ENCODE data around the gene JAG1. TPM values are rescaled to one million over a fixed set of nuclear protein-coding genes. Genes with fewer than 3 reads are reported as not detected.

JAG1 gene
- total RNA-seq, 1 experiment from 2014 or later, result 8.1 TPM

DNA sequence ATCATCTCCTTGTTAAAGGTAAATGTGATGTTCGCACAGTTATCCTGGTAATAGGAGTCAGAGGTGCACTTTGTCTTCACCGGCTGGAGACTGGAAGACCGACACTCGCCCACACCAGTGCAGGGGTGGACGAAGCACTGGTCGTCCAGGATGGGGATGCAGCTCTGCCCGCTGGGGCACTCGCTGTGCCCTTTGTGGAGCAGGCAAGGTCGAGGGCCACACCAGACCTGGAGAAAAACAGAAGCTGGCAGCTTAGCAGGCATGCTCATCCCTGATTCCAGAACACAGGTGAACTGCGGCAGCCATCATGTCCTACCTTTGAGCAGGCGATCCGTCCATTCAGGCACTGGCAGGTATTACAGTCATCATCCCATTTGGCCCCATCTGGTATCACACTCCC is 32.3 kb downstream of the JAG1 start:
- no peak for DNase-seq (ENCODE audit: extremely low read depth, low read depth)

DNA sequence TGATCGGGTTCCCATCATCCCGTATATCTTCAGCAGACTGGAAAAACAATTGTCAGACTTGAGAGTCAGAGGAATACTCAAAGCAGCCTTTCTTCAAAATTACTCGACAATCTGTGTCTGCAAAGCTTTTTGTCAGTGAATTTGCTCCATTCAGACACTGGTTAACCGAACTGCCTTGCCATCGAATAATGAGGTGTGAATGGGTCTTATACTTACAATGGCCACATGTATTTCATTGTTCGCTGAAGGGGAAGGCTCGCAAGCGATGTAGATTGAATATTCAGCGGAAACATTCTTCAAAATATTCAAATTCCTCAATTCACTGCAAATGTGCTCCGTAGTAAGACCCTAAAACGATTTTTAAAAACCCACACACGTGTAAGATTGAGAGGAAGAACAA is 32.9 kb downstream of the JAG1 start:
- no peak for DNase-seq (ENCODE audit: extremely low read depth, low read depth)

DNA sequence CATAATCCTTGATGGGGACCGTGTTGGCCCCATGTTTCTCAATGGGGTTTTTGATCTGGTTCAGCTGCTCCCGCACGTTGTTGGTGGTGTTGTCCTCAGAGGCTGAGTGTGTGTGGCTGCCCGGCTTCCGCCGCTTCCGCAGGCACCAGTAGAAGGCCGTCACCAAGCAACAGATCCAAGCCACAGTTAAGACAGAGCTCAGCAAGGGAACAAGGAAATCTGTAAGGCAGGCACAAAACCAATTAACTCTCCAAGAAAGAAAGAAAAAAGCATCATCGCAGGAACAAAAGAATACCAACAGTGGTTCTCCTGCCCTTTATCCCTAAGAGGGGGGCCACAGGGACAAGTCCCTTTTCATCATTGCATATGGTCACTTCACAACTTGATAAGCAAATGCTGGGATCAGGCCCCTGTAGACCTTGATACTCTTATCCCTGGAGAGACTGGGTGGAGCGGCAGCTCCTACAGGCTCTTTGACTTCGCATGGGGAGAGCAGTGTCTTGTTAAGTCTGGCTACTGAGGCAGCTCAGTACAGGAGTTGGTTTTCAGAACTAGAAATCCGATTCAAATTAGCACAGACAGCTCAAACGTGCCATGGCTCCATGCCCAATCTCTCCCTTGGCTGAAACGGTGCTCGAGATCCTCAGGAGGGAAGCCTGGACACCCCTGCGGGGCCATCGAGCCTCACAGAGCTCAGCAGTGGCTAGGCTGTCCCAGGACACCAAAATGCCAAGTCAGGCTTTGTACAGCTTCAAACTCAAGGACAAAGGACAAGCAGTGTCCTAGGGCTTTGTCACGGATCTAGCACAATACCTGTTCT is 33.9 kb downstream of the JAG1 start:
- no peak for DNase-seq (ENCODE audit: extremely low read depth, low read depth)

DNA sequence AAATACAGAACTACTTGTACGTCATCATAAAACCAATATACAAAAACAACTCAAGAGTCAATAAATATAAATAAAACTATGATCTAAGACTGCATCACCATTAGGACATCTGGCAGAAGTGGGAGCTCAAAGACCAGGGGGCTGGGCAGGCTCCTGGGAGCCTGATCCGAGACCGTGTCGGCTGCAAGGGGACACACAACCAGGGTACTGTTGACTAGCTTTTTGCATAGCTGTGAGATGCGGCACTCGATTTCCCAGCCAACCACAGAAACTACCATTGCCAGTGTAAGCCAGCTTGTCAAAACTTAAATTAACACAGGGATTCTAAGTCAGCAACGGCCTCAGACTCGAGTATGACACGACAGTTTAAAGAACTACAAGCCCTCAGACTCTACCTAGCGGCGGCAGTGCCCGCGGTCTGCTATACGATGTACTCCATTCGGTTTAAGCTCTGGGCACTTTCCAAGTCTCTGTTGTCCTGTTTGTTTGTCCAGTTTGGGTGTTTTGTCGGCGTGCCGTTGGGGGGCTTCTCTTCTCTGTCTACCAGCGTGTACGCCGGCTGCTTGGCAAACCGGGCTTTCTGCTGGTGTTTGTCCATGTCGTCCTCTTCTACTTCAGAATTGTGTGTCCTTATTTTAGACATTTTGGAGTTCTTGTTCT is 34.6 kb downstream of the JAG1 start:
- no peak for DNase-seq (ENCODE audit: extremely low read depth, low read depth)

DNA sequence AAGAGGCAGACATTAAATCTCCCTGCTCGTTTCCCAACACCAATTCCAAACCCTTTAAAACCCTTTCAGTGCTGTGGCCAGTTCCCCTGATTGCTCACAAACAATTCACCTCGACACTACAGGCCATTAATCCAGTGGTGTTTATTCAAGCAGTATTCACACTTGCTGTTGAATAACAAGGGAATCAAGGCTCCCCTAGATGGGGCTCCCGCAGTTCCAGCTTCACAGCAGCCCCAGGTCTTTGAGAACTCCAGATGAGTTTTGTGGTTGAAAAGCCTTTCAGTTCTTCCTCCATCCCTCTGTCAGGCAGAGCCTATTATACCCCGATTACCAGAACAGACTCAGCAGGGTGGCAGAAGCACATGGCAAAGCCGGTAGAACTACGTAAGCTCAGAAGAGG is 36.2 kb downstream of the JAG1 start:
- no peak for DNase-seq (ENCODE audit: extremely low read depth, low read depth)

DNA sequence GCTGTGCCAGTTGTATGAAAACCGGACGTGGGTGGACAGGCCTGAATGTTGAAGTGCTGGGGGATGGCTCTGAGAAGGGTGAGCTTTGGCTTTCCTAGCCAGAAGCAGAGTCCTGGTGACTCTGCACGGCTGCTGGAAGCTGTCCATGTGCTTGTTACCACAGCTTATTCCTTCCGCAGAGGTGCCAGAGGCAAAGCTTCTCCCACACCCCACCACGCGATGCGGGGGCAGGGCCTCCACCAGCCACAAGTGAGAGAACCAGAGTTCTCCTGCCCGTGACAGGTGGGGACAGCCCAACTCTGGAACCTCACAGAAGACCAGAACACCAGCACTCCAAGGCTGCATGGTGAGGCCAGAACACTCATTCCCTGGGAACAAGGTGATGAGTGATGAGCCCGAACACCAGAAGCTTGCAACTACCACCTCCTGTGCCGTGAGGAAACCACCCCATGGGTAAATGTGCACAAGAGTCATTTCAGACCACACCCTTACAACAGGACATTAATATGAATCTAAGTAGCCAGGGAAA is 36.7 kb downstream of the JAG1 start:
- no peak for DNase-seq (ENCODE audit: extremely low read depth, low read depth)

DNA sequence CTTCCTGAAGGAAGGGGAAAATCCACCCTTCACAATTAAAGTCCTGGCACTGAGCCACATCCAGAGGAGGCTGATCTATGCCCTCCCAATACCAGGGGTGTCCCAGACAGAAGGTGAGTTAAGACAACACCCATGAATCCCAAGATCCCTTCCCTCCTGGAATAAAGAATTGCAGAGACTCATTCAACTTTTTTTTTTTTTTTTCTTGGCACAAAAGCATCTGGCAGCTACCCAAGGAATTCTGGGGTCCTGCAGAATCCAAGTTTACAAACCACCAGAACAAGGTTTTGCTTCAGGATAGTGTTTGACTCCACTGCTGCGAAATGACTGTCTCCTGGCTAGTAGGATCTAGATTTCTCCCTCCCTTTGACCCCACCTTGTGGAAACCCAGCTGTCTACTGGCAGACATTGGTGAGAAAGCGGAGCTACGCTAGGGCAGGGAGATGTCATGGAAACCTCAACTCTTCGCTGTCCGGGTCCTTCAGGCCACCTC is 37.4 kb downstream of the JAG1 start:
- DNase-seq (ENCODE audit: extremely low read depth, low read depth), result no peak

DNA sequence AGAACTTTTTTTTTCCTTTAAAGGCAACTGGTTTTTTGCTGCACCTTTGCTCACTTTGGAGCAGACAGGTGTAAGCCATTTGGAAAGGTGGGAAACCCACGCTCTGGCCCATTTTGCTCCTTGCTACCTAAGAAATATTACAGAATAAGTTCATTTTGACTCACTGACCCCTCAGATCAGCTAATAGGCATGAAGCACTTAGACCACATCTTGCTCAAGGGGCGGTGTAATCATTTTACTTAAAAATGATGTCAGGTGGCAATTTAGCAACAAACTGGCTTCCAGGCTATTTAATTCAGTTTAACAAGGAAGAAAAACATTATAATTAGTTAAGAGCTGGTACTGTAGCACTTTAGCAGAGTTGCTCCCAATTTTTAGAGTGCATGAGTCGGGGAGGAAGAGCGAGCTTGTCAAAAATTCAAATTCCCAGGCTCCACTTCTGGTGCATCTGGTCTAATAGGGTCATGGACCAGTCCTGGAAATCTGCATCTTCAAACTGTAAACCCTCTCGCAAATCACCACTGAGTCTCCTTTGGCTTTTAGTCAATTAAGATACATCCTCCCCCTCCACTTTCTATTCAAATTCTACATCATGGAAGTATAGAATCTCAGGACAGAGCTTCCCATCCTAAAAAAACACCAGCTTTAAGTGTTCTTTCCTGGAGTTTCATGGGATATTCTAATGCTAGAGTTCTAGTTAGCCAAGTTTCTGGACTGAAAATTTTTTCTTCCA is 38.2 kb downstream of the JAG1 start:
- no peak for DNase-seq (ENCODE audit: extremely low read depth, low read depth)

DNA sequence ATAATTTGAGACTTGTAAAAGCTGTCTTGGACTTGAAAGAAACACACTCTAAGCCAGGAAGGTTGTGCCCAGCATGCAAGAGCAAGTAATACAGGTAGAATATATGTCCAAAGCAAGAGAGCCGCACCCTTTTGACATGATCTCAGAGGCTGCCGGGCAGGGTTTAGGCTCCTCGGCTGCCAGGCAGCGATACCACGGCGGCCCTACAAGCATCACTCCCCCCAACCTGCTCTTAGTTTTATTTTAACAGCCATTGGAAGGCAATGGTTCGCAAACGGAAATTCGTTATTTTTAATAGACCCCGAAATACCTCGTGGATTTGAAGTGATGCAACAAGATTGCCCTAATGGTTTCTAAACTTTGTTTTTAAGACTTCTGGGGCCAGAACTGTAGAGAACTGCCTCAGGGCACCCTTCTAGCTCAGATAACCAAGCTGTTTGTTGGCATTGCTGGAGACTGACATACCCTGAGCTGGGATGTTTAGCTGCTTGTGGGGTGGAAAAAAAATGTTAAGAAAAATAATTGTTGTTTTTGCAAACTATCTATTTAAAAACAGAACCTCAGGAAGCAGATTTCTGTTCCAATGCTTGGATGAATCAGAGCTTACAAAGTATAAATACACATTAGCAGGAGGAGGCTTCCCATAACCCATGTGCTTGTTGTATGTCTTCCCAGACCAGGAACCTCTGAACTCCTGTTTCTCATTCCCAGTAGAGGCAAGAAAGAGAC is 39.0 kb downstream of the JAG1 start:
- DNase-seq (ENCODE audit: extremely low read depth, low read depth), result no peak

DNA sequence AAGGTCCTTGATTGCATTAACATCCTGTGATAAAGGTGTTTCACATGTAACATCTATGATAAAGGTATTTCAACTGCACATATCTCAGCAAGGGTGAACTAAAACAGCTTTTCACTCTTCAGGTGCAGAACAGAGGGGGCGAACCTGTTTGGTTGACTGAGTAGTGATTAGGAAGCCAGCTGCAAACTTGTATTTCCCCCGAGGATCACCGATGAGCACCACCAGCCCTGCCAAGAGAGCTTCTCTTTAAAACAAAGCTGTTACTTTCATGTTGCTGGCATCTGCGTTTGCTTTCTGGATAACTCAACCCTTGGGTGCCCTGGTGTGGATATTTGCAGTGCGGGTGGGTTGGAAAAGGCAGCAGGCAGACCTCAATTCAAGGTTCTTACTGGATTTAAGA is 39.6 kb downstream of the JAG1 start:
- DNase-seq (ENCODE audit: extremely low read depth, low read depth), result no peak

DNA sequence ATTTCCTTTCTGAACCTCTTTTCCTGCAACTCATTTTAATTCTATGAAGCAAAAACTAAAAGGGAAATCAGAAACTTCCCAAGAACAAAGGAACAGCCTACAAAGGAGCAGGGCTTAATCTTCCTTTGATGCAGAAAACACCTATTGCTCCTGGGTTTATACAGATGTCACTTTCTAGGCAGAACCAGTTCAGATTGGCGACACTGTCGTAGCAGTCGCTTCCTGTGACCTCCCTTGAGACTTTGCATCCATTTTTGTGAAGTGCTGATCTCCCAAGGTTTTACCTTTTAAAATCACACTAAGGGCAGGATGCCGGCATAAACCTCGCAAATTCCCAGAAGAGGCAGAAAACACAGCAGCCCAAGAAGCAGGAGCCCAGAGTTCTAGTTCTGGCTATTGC is 40.1 kb downstream of the JAG1 start:
- no peak for DNase-seq (ENCODE audit: extremely low read depth, low read depth)

DNA sequence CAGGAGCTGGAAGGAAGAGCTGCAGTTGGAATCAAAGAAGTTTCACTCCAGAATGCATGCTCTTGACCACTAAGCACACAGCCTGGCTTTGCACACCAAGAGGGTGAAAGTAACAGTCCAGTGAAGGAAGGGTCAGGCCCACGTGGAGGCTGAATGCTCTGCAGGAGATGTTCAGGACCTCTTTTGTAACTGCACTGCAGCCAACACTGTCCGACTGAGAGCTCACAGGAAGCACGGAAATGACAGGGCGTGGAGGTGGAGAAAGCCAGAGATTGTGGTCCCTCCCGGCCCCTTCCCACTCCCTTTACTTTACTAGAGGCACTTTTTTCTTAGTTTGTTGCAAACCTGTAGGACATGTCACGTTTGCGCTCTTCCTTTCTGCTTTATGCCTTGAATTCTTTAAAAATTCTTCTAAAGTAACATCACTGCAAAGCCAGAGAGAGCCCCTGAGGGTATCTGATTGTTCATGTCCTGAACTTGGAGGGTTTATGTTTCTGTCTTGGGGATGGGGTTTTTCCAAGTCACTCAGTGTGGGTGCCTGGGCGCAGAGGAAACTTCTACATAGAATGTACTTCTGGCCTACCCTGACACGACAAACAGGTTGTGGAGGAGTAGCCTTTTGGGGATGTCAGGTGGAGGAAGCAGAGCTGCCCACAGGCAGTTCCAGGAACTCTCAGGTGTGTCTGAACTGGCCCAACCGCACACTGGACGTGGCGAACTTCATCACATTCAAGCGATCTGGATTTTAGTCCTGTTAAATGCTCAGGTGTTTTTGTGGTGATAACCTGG is 40.9 kb downstream of the JAG1 start:
- no peak for DNase-seq (ENCODE audit: extremely low read depth, low read depth)

DNA sequence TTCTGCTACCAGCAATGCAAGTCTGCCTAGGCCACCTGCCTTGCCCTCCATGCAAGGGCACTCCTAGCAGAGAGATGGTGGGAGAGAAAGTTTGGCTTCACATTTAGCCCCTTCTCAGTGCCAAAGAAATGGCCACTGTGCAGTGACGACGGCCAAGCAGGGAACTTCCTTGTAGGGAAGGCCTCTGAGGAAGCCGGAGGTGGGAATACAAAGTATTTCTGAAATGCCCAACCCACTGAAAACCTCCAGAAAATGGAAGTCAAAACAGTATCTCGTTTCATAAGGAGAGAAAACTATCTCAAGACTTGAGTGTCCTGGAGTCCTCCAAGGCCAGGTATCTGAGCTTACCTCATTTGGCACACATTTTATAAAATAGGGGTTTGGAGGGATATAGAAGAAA is 42.7 kb downstream of the JAG1 start:
- no peak for DNase-seq (ENCODE audit: extremely low read depth, low read depth)

DNA sequence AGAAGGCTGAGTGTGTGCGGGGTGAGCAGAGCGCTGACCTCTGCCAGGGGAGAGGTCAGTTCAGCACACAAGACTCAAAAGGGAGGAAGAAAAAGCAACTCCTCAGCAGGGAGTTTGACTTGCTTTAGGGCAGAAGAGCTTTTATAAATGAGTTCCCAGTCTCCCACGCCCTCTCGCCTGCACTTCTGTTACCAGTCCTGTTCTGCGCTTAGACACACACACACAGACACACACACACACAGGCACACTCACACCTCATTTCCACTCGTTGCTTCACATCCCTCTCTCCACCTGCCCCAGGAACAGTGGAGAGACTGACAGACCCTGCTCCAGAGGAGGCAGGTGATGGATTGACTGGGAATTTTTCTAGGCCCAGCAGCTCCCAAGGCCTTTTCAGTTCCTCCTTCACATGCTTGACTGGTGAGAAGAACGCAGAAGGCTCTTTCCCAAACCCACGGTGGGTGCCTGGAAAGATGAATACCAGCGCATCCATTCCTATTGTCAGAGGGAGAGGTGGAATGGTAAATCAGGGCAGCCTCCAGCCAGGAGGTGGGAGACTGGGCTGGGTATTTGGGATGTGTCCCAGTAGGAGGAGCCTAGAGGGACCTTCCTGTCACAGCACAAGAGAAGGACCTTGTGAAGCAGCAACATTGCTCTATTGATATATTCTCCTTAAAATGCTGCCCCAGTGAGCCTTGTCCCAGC is 43.7 kb downstream of the JAG1 start:
- DNase-seq (ENCODE audit: extremely low read depth, low read depth), result no peak

DNA sequence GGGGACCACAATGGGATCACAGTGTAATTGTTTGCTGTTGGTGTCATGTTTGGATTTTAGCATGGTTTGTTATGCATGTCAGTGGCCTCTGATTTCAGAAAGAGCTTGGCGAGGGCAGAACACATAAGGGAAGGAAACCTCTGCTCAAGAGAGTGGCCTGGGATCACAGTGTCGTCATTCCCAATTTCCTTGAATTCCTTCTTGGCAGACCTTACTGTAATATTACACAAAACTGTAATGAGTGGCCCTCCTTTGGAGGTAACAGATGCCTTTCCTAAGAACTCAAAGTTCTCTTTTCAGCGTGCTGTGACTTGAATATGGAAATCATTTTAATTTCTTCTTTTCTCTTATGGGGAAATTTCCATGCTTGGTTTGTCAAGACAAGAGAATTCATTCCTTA is 46.9 kb downstream of the JAG1 start:
- DNase-seq (ENCODE audit: extremely low read depth, low read depth), result no peak

DNA sequence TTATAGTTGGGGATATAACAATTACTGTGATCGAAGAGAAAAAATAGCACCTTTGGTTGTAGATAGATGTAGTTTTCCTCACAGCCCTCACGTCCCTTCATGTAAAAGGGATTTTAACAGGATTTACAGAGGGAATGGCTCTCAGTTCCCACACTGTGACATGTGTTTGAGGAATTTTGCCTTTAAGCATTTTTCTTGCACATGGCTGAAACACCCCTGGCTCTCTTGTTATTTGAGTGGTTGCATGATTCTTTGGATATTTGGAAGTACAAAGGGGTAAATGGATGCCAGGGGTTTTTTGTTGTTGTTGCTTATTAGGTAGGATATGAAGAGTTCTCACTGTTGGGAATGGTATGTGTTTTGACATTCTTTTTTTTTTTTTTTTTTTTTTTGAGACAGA is 48.2 kb downstream of the JAG1 start:
- no peak for DNase-seq (ENCODE audit: extremely low read depth, low read depth)

DNA sequence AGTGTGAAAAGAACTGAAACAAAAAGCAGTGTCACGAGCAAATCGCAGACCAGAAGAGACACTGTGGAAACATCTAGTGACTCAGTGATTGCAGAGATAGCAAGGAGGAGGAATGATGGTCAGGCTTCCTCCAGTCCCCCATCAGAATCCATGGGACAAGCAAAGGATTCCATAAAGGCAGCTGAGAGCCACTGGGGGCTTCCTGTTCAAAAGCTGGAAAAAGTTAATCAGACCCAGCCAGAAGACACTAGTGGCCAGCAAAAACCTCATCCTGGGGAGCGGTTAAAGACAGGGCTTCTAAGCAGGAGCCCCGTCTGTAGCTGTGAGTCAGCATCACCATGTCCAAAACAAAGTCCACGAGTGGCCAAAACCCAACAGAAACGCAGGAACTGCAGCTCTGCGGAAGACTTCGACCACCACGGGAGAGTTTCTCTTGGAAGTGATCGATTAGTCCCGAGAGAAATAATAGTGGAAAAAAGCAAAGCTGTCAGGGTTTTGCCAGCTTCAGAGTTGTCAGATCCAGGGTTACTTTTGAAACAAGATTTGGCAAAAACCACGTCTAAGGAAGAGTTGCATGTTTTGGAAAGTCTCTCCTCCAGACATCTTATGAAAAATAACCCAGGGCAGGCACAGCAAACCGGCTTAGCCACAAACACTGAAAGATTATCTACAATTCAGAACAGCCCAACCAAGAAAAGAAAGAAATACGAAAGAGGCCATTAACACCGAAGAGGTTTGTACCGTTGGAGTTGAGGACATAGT is 51.0 kb downstream of the JAG1 start:
- DNase-seq (ENCODE audit: extremely low read depth, low read depth), result no peak

DNA sequence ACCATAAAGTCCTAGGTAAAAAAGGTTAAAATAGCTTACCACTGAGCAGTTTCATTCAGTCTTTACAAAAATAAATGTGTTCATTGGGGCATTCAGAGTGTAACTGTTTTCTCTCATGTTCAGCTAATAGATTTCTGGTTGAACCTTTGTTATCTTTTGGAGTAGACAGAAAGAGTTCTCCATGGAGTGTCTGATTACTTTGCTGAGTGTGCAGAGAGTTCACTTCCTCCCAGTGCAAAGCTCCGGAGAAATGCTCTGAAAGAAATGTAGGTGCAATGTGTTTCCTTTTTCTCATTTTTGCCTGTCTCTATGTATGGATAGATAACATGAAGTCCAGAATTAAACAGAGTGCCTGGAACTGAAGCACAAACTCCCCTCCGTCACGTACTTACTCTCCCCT is 52.6 kb downstream of the JAG1 start:
- DNase-seq (ENCODE audit: extremely low read depth, low read depth), result no peak

DNA sequence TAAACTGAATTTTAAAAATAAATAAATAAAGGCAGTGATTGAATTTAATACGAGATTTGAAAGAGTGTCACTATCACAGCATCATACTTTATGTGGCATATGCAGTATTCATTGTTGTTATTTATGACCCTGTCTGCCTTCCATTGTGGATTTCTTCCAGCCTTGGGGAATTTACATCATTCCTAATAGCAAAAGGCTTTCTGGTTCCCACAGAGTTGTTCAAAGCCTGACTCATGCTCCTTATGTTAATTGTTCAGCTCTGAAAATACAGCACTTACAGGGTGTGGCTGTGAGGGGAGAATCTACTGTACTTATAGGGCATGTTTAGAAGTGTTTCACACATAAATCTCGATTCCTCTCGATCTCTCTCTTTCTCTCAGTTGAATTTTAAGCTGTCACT is 54.4 kb downstream of the JAG1 start:
- peak; percentile 80 for DNase-seq (ENCODE audit: extremely low read depth, low read depth)
